NCI-H2107 treated with DMSO at 0.1 percent for 48 hours (cell line): ENCODE data around the gene ANO9.

Experiments used
- DNase-seq: peaks from one replicate; lab custom pipeline; 2025; ENCODE audit not compliant: unreplicated experiment; lab: John Stamatoyannopoulos, UW

ANO9 gene

DNA sequence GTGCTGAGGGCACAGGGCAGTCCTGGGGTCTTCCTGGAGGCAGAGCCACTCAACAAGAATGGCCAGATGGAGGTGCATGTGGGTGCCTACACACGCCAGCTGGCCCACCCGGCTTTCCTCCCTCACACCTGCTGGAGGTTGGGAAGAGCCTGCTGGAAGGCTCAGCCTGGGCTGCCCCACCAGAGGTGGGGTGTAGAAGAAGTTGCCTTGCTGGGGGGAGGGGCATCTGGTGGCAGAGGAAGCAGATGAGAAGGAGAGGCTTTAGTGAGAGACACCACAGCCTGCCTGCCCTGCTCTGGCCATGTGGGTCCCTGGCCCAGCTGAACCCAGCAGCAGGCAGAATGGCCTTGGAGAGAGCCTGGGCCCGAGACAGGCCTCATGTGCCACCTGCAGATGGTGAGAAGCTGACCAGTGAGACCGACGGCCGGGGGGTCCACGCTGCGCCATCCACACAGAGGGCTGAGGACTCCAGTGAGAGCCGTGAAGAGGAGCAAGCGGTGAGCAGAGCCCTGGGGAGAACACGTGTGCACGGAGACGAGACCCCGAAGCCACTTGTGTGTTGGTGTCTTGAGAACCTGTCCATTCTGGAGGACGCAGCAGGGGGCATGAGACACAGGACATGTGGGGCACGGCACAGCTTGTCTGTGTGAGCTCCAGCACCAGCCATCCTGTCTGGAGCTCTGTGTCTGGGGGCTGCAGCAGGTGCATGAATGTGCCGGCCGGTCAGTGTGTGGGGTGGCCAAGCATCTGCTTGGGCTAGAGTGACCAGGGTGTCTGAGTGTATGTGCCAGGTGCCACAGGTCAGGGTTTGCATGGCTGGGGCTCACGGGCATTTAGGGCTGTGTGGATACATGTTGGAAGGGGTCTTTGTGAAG, 69.9 kb downstream of the ANO9 start:
- DNase-seq = no peak

DNA sequence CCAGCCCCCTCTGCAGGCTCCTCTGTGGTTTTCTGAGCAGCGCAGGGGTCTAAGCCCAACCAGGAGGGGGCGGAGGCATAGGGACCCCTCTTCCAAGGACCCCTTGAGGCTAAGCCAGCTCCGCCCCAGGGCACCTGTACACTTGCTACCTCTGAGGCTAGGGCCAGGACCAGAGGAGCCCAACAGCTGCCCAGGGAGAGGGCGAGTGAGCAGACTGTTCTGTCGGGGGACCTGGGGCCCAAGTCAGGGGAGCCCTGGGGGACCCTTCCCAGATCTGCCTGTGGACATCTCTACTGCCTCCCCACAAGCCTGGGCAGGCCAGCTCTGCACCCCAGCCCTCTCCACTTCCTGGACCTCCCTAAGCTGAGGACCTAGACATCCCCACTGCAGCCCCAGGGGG, 70.8 kb downstream of the ANO9 start:
- no peak for DNase-seq

DNA sequence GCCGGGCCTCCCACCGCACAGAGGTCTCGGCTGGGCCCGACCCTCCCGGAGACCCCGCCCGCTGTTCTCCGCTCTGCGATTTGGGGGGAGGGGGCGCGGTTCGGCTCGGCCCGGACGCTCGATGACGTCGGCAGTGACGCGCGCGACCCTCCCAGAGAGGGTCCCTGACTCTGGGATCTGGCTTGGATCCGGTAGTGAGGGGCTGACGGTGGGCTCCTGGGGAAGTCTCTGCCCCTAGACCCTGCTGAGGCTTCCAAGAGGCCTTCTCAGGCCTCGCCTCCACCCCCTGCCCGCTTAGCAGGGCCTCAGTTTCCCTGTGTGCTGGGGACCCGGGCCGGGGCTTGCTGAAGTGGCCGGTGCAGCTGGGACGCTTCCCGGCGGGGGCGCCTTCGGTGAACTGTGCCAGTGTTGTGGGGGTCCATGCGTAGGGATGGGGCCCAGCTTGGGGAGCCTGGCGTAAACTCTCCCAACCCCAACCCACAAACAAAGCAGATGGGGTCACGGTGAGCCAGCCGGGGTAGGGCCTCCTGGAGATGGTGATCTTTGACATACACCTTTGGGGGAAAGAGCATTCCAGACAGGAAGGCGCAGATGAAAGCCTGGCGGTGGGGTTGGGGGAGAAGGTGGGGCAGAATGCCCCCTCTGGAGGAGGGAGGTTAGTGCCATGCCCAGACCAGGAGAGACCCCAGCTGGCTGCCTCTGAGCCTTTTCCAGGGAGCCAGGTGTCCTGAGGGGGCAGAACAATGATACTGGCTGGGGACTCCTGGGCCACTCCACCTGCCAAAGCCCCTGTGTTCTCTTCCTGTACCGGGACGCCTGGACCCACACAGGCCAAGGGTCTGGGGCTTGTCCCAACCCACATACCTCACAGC, 71.5 kb downstream of the ANO9 start:
- no peak for DNase-seq

DNA sequence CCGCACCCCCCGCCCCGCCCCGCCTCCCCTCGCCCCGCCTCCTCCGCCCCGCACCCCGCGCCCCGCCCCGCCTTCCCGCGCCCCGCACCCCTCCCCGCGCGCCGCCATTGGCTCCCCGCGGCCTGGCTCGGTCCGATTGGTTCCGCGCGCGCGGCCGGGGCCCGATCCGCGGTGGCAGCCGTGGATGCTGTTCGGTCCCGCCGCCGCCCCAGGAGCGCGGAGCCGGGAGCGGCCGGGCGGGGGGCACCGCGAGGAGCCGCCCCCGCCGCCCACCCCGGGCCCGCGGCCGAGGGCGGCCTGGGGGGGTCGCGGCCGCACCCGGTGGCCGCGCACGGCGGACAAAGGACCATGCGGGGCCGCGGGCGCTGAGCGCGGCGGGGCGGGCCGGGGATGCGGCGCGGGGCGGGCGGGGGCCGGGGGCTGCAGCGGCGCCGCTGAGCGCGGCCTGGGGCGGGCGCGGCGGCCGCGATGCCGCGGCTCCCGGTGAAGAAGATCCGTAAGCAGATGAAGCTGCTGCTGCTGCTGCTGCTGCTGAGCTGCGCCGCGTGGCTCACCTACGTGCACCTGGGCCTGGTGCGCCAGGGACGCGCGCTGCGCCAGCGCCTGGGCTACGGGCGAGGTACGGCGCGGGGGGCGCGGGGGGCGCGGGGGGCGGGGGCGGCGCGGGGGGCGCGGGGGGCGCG, 72.3 kb downstream of the ANO9 start, which contains the start of gene B4GALNT4:
B4GALNT4 (plus strand) TSS at position 164 of the 683 bp plus-strand sequence; CDS start at position 469, 305 bp downstream.
- DNase-seq = no peak

DNA sequence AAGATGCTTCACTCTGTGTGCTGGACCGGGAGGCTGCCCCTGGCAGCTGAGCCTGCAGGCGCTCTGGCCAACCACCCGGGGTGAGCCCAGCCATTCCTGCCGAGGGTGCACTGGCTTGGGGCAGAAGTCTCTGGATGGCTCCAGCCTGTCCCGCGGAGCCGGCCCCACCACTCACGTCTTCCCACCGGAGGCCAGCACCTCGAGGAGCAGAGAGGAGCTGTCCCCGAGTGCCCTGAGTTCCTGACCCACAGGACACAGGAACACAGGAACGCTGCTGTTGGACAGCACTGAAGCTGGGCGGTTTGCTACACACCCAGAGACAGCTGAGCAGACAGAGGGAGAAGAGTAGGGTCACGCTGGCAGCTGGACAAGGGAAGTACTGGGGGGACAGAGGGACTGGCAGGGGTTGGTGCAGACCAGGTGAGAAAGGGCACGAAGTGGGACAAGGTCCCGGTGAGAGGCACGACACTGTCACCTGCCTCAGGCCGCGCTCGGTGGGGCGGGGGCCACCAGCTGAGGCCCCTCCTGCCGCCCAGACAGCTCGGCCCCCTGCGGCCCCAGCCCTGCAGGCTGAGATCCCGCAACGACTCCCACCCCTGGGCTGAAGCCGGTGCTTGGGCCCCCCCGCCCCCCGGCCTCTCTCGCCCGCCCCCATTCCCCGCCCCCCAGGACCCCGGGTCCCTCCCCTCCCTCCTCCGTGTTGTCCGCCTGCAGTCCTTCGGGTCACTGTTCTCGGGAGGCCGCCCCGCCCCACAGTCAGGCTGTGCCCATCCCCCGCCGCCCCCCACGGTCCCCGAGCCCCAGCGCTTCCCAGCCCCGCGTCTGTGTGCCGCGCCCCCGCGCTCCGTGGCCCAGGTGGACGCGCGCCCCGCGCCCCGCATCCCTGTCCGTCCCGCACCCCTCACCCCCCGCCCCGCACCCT, 73.1 kb downstream of the ANO9 start:
- DNase-seq = no peak

DNA sequence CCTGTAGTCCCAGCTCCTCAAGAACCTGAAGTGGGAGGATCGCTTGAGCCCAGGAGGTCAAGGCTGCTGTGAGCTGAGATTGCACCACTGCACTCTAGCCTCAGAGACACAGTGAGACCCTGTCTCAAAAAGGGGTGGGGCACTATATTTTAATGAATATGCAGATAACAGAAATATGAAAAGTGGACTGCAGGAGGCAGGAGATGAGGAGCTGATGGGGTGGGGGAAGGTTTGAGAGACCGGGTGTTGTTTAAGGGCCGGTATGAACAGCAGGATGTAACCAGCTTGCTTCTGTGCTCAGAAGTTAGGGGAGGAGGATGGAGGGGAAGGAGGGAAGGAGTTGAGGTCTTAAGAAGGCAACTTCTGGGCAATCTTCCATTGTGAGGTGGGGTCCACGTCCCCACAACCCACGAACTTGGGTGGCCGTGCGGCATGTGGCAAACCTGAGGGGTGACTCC, 73.8 kb downstream of the ANO9 start:
- no peak for DNase-seq
